HG02852 (cell line): ENCODE data around the gene ABO.
"Not testable (repeated sequence)": the region's sequence is repeated elsewhere in the genome, so short reads cannot be mapped to it uniquely, and the experiment has no call there.

Experiments used
- ATAC-seq: cut with Tn5 transposase; IDR thresholded peaks from one replicate; pipeline ENCODE4 v1.9.1; 2021; ENCODE audit warnings: mild to moderate bottlenecking, moderate library complexity; ENCODE audit not compliant: unreplicated experiment

ABO gene

DNA sequence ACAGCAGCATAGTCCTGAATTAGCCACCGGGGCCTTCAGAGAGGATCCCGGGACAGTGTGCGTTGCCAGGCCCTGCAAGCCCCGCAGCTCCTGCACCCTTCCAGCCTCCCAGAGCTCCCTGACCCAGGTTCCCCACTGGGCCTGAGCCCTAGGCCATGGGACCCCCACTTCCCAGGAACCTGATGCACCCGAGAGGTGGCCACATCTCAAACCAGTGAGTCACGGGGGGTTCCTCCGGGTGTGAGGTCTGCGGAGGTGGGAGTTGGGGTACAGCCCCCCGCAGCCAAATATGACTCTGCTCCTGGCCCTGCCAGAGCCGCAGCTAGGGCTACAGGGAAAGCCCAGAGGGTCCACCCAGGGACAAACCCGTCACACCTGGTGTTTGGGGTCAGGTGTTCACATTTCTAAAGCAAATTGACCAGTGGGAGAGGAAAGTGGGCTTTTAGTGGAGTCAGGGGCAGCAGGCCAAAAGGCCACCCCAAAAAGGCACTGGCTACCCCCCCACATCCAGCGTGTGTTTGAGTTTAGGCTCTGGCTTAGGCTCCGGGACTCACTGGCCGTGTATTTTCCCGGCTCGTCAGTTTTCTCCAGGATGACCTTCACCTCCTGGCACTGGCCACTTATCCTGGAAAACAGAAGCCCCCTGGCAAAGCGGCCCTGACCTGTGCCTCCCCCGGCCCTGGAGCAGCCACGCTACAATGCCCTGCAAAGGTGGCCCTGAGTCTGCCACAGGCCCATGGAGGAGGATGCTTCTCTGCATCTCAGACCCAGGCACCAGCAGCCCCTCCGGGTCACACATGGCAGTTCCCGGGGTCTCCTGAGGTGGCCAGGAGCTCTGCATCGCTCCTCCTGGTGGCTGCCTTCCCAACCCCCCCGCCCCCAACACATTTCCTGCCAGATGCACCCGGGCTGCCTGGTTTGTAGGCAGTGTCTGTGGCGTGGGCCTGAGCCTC, 48.5 kb downstream of the ABO start:
- ATAC-seq = no peak

DNA sequence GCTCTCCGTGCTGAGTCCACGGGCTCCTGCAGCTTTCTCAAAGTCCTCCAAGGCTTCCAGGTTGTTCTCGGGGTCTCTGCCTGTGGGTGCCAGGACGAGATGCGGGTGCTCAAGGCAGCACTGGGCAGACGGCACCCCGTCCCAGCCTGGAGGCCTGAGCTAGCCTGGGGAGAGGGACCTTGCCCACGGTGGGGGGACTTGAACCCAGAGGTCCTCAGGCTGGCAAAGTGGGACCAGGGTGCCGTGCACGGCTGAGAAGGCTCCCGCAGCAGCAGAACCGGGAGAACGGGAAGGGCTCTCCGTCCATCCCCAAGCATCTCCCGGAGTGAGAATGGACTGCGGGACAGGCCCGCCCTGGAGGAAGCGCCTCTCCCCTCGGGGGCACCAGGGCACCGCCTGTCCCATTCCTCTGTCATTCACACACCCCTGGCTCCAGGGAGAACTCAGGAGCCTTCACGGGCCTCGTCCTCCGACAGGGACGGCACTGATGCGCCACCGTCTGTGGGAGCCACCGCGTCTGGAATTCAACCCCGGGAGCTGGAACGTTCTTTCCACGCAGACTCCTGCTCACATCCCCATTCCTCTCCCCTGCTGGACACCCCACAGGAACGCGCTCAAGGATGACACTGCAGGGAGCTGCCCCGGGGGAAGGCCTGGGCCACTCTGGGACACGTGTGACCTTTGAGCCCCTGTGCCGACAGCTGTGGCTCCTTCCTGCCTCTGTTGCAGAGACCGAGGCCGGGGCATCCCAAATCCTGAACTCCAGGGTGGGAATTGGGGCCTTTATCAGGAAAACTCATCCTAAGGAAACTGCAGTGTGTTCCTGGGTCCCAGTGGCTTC, 49.6 kb downstream of the ABO start:
- ATAC-seq = no peak

DNA sequence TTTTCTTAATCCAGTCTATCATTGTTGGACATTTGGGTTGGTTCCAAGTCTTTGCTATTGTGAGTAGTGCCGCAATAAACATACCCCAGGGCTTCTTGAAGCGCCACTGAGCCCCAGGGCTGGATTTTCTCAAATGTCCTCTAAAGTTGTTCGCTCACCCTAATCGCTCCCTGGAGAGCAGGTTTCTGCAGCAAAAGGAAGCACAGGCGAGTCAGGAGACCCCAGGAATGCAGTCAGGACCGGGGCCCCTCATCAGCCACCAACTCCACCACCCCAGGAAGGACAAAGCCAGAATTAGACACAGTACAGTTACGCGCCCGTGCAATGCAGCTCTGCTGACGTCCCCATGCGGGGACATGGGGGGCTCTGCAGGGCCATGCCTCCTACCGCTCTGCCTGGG, 50.2 kb downstream of the ABO start:
- ATAC-seq = no peak

DNA sequence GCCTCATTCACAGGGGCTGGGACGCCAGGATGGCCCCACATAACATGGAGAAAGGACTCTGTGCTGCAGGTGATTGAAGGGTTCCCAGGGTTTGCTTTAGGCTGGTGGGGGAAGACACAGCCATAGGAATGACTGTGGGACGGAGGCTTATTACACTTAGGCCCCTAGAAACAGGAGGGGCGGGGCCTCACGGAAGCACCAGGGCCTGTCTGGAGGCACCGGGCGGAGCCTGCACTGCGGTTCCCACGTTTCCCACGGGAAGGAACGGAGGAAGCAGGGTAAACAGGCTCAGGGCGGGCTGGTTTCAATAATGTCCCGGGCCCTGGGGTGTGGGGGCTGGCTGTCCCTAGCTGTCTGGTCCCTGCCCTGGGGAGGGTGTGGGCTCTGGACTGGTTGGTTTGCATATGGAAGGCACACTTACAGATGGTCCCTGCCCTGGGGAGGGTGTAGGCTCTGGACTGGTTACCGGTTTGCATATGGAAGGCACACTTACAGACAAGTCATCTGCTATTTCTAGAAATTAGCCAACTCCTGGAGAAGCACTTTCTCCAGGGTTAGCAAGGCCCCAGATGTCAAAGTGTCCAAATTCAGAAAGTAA, 51.7 kb downstream of the ABO start:
- ATAC-seq = not testable (repeated sequence)

DNA sequence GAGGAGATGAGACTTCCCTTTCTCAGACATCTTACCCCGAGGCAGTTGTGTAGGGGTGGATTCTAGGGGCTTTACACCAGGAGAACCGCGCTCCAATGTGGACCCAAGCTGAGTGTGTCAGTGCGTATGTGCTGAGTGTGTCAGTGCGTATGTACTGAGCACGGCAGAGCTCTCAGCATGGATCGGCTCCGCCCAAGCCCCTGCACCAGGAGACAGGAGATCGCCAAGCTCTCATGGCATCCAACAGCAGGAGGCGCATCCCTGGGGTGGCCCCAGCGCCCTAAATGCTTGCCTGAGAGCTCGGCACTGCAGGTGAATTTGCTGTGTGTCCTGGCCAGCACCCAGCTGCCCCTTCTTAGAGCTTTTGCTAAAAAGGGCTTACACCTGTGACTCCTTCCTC, 53.0 kb downstream of the ABO start:
- not testable (repeated sequence) for ATAC-seq

DNA sequence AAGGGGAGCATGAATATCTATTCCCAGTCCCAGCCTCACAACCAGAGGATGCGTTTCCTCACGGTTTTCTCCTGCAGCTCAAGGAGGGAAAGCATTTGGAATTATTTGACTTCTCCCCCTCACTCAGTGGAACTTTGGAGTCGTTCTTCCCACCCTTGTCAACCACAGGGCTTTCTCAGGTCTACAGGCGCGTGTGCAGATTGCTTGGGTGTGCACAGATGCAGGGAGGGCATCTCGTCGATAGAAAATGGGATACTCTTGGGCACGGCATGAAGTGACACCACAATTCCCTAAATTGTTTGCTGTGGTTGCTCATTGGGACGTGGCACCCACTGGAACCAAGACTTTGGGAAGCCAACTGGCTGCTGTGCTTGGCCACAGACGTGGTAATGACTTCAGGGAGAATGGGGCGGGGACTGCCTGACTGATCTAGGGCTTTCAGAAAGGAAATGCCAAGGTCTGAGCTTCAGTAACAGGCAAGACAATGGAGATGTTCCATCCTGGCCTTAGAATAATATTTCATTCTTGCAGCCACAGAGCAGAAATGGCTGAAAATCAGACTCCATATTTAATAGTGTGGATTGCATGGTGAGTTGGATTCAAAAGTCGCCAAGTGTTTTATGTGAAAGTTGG, 53.7 kb downstream of the ABO start:
- no peak for ATAC-seq

DNA sequence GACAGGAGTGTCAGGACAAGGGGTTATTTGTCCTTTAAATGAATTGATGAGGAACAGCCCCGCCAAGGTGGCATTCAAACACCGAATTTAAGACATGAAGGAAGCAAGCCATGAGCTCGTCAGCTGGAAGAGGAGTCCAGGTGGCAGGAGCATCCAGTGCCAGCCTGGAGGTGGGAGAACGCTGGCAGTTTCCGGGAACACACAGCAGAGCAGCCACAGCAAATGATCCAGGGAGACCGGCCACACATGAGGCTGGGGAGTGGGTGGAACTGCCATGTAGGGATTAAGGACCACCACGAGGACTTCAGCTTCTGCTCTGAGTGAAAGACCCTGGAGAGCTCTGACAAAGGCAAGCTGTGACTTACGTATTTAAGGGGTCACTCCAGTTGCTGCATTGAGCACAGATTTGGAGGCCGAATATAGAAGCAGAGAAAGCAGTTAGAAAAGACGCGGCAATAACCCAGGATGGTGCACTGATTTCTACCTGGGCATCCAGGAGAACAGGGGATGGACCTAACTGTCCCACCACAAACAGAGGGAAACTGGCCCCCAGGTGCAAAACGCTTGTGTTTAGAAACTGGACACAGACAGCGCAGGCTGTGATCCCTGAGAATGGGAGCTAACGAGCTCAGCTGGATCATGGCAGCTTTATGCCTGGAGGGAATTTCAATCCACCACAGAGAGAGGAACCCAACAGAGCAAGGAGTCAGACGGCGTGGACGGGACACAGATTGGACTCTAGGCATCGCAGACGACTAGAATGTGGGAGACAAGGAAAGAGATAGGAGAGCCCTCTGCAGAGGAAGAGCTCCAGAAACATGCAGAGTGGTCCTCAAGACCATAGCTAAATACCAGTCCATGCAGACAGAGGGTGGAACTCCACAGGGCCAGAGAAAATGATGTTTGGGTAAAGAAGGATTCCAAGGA, 56.7 kb downstream of the ABO start:
- ATAC-seq = not testable (repeated sequence)

DNA sequence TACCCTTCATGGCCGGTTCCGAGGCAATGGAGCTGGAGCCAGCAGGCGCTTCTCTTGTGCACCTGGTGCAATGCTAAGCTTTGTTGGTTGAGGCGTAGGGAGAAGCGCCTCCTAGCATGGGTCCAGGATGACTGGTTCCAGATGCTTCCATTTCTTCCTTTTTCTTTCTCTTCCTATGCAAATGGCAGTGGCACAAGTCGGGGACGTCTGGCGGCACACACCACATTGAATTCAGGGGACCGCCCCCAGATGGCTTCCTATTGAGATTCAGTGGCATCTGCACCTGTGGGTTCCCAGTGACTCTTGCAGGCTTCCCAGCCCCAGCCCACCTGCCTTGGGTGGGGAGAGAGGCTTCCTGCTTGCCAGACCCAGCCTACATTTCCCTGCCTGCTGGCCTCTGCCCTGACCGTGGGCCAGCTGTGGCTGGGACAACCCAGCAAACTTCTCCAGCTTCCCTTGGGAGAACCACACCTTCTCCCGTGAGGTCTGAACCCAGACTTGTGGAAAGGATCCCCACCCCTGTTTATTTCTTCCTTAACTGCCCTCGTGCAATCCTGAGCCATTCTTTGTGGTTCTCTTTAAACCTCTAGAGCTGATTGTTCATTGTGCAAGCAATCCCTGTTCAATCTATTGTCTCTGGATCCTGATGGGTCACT, 57.5 kb downstream of the ABO start:
- not testable (repeated sequence) for ATAC-seq

DNA sequence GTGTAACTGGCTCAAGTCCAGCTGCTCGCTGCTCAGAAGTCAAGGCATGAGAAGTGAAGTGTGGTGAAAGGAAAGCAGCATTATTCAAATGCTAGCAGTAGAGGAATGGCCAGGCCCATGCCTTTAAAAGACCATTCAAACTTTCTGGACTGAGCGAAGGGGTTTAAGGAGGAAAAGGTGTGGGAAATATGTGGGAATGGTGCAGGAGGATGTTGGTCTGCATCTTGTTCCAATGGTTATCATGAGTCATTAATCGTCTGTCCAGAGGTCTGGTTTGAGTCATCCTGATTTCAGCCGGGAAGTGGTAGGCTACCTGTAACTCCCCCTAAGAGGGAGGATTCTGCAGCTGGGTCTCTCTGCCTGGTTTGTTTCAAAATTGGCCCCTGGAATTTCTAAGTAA, 60.7 kb downstream of the ABO start:
- not testable (repeated sequence) for ATAC-seq

DNA sequence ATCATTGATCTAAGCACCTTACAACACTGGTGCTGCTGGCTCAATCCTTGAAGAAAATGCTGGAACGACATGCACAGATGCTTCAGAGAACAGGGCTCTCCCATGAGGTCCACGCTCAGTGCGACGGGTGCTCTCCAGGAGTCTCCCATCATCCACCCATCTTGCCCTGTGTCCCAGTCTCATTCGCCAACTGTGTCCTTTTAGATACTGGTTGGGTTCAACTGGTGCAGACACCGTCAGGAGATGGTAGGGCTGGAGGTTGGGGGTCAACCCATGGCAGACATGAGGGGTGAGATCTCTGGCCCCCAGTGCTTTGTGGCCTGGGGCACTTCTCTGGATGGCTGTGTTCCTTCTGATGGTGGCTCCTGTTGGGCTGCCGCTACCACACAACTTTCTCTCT, 64.4 kb downstream of the ABO start:
- ATAC-seq = no peak

DNA sequence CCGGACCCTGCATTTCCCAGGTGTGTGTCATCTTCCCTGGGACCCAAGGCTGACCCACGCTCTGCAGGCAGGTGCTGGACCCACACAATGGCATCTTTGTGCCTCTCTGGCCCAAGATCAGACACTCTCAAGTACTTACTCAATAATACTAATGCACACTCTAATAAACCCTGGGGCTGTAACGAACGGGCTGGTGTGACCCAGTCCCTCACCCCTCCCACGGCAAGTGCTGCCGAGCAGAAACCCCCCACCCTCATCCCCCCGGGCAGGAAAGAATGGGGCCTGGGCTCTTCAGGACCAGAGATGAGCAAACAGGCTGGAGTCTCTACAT, 64.8 kb downstream of the ABO start:
- ATAC-seq = no peak

DNA sequence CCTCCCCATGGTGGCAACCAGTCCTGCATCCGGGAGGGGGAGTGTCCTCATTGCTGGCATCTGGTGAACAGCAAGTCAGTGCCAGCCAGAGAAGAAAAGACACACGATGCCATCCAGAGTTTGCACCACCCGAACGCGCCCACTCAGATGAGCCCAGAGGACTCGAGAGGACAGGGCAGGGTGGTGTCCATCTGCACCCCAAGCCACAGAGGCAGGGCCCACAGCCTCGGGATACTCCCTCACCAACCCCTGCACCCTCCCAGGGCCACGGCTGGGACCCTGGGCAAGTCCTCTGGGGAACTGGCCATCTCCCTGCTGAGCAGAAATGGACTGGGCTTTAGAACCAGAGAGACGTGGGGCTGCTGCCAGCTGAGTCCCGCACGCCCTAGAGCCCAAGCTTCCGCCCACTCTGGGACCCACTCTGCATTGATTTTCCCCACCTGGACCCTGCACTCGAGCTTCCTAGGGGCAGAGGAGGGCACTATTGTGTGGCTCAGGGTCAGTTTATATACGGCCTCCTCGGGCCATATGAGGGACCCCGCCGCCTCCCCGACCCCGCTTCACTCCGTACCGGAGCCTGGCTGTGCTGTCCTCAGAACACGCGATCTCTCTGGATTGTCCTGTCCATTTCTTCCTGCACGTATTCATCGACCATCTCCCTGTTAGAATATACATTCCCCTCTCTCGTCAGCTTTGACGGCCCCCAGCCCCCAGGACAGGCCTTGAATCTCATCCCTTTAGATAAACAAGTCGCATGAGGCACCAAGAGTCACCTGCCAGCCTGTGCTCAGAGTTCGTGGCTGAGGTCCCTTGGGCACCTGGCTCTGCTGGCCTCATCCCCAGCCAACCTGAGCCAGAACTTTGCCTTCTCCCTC, 65.4 kb downstream of the ABO start:
- not testable (repeated sequence) for ATAC-seq

DNA sequence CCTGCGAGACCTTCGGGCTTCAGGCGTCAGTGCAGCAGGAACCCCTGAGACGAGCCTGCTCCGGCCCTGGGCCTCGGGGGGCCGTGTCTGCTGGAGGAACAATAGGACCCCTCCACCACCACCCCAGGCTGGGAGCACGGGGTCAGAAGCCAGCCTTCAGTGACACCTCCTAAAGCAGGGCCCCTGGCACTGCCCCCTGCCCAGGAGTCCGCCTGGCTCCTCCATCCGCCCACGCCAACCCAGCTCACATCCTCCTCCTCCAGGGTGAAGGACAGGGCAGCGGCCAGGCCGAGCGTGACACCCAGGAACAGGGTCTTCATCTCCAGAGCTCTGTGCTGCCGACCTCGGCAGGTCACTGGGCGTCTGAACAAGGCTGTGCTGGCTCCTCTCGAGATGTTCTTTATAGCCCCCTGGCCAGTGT, 66.1 kb downstream of the ABO start, which contains the start of gene OBP2B:
Gene OBP2B, minus strand, starts transcription at position 371 of the 421 bp plus-strand sequence. Its CDS starts 51 bp downstream, at position 320.
- not testable (repeated sequence) for ATAC-seq

DNA sequence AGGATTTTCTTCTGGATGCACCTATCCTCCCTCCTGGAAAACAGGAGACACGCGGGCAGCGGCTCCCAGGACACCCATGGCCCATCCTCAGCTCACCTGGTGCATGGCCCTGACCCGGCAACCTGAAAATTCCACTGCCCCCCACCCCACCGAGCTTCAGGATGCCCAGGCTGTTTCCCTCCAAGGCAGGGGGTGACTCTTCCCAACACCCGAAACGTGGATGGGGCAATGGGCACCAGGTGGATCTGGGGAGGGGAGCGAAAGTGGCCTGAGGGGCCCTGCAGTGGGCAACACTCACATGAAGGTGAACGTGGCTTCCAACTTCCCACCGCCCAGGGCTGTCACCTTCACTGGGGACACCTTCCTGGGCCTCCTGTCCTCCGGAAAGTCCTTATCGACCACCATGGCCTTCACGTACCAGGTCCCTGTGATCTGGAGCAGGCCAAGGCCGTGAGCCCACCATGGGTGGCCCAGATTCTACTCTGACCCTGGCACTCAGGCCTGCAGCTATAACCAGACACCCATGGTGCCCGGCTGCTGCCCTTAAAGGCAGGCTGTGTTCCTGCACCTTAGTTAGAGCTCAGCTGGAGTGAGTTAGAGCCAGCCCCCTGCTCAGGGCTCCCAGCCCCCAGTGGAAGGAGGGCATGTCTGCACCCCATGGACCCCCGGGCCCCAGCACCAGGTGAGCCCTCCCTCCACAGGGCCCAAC, 66.7 kb downstream of the ABO start:
- not testable (repeated sequence) for ATAC-seq

DNA sequence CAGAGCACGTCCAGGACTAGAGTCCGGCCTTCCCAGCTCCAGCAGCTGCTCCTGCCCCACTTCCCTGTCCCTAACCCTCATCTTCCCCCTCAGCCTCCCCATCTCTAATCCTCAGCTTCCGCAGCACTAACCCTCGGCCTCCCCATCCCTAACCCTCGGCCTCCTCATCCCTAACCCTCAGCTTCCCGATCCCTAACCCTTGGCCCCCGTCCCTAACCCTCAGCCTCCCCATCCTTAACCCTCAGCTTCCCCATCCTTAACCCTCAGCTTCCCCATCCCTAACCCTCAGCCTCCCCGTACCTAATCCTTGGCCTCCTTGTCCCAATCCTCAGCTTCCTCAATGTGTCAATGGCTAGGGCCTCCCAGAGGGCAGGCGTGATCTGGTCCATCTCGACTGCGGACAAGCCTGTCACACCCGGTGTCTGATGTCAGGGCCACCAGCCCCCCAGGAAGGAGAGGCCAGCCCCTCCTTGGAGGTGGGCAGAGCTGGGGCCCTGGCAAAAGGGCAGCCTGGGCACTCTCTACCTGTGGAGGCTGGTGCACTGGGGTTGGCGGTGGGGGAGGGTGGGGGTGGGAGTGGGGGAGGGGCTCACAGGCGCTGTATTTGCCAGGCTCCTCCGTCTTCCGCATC, 67.3 kb downstream of the ABO start:
- no peak for ATAC-seq

DNA sequence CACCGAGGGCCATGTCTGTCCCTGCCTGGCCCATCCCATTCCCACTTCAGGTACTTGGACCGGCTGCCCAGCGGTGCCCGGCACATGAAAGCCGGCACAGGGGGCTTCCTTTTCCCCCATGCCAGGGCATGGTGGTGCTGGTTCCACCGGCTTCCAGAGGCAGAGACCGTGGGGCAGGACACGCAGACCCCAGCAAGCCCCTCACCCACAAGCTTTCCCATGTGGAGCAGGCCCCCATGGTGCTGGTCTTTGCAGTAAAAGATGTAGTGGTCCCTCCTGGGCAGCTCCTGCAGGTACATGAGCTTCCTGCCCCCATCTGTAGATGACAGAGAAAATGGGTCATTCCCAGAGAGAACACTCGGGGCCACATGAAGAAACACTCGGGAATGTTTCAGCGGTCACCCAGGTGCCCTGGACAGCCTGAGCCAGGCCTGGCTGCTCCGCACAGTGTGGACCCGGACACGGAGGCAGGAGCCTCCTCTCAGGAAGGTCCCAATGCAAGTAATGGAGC, 67.9 kb downstream of the ABO start:
- no peak for ATAC-seq
